AG20443 (cell line): ENCODE measurements around the gene NKTR.

ENCODE experiments used
- DNase-seq: peaks from one replicate; pipeline ENCODE4 v3.0.0; 2012; ENCODE audit warnings: low spot score, mixed read lengths

NKTR gene

DNA sequence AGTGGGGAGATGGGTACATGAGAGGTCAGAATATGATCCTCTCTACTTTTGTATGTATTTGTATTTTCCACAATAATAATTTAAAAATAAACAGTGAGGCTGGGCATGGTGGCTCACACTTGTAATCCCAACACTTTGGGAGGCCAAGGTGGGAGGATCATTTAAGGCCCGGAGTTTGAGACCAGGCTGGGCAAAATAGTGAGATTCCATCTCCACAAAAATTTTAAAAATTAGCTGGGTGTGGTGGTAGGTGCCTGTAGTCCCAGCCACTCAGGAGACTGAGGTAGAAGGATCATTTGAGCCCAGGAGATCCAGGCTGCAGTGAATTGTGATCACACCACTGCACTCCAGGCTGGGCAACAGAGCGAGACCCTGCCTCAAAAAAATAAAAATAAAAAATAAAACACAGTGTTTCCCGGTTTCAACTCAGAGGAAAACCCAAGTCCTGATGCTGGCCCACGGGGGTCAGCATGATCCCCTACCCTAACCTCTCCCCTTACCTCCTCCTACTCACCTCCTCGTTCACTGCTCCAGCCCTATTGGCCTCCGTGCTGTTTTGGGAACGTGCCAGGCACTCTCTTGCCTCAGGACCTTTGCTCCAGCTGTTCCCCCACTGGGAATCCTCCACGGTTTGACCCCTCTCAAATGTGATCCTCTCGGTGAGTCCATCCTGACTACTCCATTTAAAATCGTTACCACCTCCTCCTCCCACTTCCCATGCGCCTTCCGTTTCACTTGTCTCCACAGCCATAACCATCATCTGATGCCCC is 82.0 kb downstream of the NKTR start:
- no peak for DNase-seq

DNA sequence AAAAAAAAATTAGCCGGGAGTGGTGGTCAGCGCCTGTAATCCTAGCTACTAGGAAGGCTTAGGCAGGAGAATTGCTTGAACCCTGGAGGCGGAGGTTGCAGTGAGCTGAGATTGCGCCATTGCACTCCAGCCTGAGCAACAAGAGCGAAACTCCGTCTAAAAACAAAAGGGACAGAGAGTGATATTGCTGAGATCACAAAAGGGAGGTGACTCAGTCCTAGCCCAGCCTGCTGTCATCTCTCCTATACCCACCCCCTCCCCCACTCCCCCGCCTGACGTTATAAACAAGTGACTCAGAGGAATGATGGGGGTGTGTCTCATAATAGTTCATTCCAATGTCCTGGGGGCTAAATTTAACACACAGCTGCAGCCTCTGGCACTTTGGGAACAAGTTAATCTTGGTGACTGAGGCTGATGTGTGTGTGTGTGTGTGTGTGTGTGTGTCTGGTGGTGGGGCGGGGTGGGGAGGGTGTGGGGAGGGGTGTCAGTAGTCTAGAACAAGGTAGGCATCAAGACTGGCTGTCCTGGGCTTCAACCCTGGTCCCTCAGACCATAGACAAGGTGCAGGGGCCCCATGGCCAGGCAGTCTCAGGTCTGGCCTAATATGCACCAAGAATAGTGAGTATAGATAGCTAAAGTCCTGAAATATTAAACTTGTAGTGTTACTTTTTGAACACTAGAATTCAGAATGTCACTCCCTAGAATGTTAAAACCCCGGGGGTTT is 83.6 kb downstream of the NKTR start:
- peak; percentile 97 for DNase-seq

DNA sequence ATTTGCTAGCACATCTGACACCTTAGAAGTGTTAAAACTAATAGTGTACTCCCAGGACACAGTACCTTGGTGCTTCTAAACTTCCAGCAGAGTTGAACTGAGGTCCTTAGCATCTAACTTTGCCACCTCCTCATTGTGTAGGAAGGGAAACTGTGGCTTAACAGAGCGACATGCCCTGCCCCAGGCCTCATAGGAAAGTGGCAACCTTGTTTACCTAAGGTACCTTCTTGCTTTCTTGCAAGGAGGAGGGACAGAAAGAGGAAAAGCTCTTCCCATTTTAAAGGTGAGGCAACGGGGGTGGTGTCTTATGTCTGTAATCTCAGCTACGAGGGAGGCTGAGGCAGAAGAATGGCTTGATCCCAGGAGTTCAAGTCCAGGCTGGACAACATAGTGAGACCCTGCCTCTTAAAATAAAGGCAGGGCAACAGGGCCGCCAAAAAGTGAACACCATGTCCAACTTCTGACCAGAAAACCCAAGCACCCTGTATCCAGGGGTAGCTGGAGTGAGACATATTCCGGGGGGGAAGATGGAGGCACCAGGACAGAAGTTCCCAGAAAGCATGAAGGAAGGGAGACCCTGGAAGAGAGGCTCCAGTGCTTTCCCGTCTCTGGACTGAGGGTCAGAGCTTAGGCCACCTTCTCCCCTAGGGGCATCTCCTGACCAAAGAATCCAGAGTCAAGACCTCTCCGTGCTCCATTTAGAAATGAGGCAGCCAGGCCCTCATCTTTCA is 84.3 kb downstream of the NKTR start:
- no peak for DNase-seq

DNA sequence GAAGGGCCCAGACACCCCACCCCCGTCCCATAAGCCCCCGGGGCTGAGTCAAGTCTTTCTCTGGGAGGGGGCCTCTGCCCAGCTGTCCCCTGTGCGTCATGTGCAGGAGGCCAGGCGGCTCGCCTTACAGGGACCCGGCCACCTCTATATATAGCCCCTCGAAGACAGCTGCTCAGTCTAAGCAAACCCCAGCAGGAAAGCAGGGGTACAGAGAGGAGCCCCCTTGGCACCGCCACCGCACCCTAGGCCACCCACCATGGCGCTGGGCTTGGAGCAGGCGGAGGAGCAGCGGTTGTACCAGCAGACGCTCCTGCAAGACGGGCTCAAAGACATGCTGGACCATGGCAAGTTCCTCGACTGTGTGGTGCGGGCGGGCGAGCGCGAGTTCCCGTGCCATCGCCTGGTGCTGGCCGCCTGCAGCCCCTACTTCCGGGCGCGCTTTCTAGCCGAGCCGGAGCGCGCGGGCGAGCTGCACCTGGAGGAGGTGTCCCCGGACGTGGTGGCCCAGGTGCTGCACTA is 84.9 kb downstream of the NKTR start, which contains the start of gene KLHL40:
TSS of gene KLHL40 (plus strand) at position 175 of the 519 bp plus-strand sequence. CDS start at position 257, 82 bp downstream.
- no peak for DNase-seq

DNA sequence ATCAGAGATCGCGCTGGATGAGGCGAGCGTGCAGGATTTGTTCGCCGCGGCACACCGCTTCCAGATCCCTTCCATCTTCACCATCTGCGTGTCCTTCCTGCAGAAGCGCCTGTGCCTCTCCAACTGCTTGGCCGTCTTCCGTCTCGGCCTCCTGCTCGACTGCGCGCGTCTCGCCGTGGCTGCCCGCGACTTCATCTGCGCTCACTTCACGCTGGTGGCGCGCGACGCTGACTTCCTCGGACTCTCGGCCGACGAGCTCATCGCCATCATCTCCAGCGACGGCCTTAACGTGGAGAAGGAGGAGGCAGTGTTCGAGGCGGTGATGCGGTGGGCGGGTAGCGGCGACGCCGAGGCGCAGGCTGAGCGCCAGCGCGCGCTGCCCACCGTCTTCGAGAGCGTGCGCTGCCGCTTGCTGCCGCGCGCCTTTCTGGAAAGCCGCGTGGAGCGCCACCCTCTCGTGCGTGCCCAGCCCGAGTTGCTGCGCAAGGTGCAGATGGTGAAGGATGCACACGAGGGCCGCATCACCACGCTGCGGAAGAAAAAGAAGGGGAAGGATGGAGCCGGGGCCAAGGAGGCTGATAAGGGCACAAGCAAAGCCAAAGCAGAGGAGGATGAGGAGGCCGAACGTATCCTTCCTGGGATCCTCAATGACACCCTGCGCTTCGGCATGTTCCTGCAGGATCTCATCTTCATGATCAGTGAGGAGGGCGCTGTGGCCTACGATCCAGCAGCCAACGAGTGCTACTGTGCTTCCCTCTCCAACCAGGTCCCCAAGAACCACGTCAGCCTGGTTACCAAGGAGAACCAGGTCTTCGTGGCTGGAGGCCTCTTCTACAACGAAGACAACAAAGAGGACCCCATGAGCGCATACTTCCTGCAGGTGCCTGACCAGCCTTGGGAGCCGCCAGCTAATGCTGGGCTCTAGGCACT is 85.7 kb downstream of the NKTR start:
- DNase-seq, result peak; percentile 50

DNA sequence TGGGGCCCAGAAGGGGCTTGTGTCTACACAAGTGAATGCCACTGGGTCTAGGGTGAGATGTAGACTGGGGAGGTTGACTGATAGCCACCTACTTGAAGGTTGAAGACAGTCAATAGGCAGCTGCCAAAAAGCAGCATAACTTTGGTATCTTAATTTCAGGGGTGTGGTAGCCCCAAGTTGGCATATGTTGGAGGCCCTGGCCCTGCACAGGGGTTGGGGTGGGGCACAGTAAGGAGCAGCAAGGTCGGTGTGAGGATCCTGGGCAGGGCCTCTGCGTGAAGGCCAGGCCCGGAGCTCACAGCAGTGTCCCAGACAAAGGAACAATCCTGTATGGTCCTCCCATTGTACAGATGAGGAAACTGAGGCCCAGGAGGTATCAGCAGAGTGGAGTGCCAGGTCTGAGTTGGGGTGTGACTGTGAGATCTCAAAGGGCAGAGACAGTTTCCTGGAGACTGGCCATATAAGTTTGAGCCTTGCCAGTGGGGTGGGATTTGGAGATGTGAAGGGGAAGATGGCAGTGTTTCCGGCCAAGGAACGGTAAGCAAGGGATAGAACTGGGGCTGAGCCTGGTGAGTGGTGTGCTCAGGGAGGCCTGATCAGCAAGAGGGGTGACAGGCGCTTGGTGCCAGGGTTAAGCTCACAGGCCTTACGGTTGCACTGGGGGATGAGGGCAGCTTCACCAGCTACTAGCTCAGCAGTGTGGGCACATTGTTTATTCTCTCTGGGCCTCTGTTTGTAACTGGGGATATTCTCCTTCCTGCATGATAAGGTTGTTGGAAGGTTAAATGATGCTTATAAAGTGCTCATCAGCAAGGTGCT is 86.6 kb downstream of the NKTR start:
- no peak for DNase-seq

DNA sequence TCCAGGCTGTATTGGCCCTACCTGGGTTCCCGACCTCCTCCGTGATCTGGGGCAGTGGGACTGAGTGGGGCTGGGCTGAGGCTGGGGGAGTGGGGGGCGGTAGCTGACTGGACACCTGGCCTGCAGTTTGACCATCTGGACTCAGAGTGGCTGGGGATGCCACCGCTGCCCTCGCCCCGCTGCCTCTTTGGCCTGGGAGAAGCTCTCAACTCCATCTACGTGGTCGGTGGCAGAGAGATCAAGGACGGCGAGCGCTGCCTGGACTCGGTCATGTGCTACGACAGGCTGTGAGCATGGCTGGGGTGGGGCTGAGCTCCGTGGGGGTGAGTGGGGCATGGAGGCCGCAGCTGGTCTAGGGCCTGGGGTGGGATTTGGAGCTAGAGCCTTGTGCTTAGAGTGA is 87.5 kb downstream of the NKTR start:
- DNase-seq, result no peak

DNA sequence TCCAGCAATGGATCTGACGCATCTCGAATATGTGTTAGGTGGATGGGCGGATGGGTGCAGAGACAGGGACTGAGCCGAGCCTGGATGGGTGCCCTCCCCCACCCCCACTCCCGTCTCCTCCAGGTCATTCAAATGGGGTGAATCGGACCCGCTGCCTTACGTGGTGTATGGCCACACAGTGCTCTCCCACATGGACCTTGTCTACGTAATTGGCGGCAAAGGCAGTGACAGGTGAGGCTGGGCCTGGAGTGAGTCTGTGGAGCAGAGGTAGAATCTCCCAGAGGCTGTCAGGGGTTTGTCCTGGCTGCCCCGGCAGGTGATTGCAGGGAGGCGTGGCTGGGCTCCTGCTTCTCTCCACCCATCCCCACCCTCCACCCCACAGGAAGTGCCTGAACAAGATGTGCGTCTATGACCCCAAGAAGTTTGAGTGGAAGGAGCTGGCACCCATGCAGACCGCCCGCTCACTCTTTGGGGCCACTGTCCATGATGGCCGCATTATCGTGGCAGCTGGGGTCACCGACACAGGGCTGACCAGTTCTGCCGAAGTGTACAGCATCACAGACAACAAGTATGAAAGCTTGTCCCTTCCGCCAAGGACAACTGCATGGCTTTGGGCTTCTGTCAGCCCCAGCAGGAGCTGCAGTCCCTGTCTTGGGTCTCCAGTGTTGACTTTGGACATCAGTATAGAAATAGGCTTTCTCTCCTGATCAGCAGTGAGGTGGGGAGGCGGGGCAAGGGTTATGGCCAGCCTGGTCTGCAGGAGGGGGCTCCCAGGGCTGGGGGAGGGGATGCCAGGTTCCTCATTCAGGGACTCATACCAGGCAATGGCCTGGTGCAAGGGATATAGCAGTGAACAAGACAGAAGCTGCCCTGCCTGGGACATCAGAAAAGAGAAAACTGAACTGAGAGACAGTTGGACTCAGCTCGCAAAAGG is 88.3 kb downstream of the NKTR start:
- no peak for DNase-seq

DNA sequence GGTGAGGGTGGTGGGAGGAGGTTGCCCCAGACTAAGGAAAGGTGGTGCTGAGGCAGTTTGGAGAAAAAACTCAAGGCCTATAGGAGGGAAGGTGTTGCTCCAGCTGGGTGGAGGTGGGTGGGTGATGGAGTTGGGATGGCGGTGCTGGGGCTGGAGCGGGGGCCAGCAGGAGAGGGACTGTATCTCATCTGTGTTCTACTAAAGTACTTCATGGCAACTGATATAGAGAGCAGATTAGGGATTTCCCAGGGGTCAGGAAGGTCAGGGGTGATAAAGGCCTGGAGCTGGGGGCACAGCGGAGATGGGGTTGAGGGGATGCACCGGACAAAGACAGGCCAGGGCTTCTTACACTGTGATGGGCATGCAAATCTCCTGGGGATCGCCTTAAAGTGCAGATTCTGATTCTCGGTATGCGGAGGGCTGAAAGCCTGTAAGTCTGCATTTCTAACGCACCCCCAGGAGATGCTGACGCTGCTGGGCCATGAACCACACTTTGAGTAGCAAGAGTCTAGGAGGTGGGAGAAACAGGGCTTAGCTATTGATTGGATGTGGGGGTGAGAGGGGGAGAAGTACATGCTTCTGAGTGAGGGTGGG is 89.0 kb downstream of the NKTR start:
- DNase-seq, result no peak

DNA sequence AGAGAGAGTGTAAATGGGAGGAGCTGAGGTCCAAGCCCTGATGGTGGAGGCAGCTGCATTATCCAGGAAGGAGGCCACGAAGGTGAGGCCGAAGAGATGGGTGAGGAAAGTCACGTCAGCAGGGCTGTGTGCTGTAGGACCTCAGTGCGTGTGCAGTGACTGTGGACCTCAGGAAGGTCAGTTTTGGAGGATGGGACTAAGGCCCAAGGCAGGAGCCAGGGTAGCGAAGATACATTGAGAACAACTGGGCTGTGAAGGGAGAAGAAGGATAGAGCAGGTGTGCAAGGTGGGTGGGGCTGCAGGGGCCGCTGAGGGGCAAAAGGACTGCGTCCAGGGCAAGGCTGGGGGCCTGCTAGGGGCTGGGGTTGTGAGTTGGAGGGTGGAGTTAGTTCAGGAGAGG is 89.7 kb downstream of the NKTR start:
- no peak for DNase-seq

DNA sequence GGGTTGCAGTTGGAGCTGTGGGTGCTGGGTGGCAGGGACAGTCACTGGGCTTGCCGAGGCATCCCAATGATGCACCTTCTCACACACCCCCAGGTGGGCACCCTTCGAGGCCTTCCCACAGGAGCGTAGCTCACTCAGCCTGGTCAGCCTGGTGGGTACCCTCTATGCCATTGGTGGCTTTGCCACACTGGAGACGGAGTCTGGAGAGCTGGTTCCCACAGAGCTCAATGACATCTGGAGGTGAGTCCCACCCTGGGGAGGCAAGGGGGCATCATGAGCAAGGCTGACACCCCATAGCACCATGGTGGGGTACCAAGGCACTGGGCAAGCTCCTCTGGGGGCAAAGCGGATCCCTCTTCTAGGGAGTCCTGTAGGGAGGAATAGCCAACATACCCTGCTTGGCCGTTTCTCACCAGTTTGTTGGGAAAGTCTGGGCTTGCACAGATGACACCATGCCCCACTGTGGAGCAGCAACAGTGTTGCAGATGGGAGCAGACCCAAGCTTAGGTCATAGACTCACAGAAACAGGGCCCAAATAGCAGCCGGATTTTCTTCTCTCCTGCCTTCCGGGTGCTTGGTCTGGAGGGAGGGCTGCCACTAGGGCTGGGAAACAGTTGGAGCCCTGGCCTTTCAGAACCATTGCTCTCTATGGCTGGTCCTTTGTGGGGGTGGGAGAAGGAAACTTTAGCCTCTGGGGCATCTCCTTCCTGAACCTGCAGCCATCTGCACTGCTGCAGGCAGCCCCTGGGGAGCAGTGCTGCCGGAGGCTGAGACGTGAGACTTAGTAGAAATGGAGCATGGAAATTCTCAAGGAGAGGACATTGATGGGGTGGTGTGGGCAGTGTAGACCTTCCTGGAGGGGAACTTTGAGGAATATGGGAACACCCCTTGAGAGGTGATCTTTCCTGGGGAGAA is 90.5 kb downstream of the NKTR start:
- no peak for DNase-seq

DNA sequence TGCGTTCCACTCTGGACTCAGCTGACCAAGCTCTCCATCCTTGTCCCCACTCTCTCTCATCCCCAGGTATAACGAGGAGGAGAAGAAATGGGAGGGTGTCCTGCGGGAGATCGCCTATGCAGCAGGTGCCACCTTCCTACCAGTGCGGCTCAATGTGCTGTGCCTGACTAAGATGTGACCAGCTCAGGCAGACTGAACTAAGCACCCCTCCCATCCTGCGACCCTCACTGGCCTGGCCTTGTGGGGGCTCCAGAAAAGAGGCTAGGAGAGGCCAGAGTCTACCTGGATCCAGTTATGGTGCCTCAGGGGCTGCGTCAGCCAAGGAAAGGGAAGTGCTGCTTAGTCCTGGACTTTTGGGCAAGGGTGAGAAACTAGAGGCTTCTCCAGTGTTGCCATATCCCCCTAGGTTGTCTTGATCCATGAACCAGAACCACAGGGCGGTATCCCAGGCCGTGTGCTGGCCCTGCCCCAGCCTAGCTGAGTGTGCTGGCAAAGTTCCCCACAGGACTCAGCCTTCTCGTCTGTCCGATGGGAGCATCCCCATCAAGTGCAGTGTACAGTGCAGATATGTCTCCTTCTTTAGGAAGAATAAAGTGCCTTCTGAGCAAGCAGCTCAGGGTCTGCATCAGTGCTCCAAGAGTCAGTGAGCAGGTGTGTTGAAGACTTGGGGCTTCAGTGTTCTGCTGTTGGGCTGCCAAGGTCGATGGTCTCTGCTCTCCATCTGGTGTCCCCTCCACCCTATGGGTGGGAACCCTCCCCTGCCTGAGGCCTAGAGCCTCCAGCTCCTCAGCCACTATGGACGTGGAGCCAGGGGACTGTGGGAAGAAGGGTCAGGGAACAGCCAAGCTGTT is 91.6 kb downstream of the NKTR start:
- DNase-seq, result no peak

DNA sequence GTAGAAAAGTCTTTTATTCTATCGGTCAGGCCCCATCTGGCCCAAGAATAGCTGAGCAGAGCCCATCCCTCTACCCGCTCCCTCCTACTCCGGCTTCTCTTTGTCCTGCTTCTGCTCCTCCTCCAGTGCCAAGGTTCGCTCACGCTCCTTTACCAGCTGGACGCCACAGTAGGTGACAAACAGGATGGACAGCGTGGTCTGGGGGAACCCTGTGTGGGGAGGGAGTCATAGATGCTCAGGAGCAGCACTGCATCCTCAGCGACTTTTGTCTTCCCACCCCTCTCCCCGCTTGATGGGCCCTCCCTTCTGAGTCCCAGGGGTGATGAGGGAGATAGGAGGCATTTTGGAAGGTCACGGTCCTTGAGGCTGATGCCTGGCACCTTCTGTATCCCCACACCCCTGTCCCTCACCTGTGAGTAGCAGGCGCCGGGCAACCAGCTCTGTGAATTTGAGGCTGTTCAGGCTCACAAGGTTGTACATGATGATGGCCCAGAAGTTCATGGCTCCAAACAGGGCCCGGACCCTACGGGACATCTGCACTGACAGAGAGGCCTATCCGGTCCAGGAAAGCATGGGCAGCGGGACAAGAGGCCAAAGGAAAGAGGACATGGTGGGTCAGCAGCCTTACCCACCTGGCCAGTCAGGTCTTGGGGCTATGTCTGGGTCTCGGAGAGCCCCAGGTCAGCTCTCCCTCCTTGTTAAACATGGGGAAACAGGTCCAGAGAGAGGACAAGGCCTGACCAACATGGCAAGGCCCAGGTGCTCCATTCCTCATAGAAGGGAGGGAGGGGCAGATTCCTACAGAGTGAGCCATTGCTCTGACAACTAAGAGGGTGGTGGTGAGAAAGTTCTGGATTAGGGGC is 92.4 kb downstream of the NKTR start:
- DNase-seq, result no peak

DNA sequence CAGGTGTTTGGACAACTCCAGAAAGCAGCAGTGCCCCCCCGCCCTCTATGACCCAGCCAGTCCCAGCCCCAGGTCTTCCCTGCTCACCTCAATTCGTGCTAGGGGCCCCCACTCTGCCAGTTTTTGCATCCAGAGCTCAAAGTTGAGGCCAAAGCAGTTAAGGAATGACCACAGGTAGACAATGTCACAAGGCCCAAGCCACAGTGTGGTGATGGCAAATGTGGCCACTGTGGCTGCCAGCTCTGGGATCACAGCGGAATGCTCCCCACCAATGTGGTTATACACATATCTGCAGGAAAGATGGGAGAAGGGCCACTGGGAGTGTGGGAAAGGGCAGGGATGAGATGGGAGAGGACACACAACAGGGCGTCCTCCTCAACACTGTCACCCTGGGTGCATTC is 93.0 kb downstream of the NKTR start:
- DNase-seq, result no peak

DNA sequence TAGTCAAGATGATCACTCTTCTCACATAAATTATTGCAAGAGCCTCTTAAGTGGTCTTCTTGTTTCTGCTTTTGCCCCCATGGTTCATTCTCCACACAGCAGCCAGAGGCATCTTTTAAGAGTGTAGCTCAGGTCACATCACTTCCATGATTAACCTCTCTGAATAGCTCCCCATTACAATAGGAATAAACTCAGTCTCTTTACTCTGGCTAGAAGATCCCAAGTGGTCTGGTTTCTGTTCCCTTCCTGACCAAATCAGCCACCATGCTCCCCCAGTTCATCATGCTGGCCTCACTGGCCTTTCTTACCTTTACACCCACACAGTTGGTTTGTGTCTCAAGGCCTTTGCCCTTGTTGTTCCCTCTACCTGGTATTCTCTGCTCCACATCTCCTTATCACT is 93.9 kb downstream of the NKTR start:
- DNase-seq, result no peak
